Muscle of leg (tissue), 11 donors: ENCODE measurements around the gene TBX18. TPM values are rescaled to one million over a fixed set of nuclear protein-coding genes. Genes with fewer than 3 reads are reported as not detected.

Experiments
- DNase-seq: peaks from one replicate; pipeline ENCODE4 v3.0.0; 2013
- H3K27ac ChIP-seq: one replicate; pipeline ENCODE4 v1.5.1; 2013; ENCODE audit warnings: mild to moderate bottlenecking, low read length, control low read depth
- H3K27me3 ChIP-seq: one replicate; pipeline ENCODE4 v1.6.1; 2013; ENCODE audit warnings: low read length; ENCODE audit not compliant: control insufficient read depth, insufficient read depth
- H3K36me3 ChIP-seq: one replicate; pipeline ENCODE4 v1.6.1; 2013; ENCODE audit warnings: low read length; ENCODE audit not compliant: control insufficient read depth, insufficient read depth
- H3K4me1 ChIP-seq: one replicate; pipeline ENCODE4 v1.6.1; 2013; ENCODE audit warnings: low read length; ENCODE audit not compliant: control insufficient read depth, insufficient read depth
- H3K4me3 ChIP-seq: one replicate; pipeline ENCODE4 v1.5.1; 2013; ENCODE audit warnings: low read length, control low read depth
- H3K9me3 ChIP-seq: replicated peaks from 2 replicates; pipeline ENCODE4 v1.6.1; 2013; ENCODE audit warnings: low read depth, low read length; ENCODE audit not compliant: control insufficient read depth
- WGBS: methylation state at CpG from one replicate; pipeline ENCODE4 v1.1.5; 2013; ENCODE audit warnings: missing lambda C conversion rate; ENCODE audit not compliant: insufficient coverage; 5-methylcytosine and 5-hydroxymethylcytosine counted together
- polyA plus RNA-seq, 8 donors: library from polyadenylated mRNA; unstranded; fragments of 120-200 nt; gene quantifications; one replicate each; pipeline versions ENCODE4 v1.2.1 to v1.2.3, GENCODE V29; 2013; ENCODE audit warnings: inconsistent platforms in 1 of 8, low replicate concordance in 1 of 8; ENCODE audit not compliant: insufficient read length in 8 of 8, insufficient read depth in 1 of 8
- total RNA-seq: library from RNA; stranded (reverse); fragments of 120-200 nt; gene quantifications from one replicate; pipeline ENCODE4 v1.2.4, GENCODE V29; 2013

The TBX18 gene
- total and polyA plus RNA-seq, 9 donors, result 11.5 to 30.4 (median 19.0) TPM

- peak; percentile 68 for DNase-seq
- peak overlapping the region; percentile 94 for H3K27ac ChIP-seq
Measured at GRCh38 chr6:84767526-84768201, 3.3 kb upstream of the TBX18 start.

GRCh38 chr6:84766799-84767525, 2.6 kb upstream of the TBX18 start:
- H3K9me3 ChIP-seq, result no peaks in the 10 kb centered on the region
- no peaks in the 10 kb centered on the region for H3K36me3 ChIP-seq
- peaks cover 76% of the 10 kb centered on the region for H3K27me3 ChIP-seq
- WGBS, result 61% methylated on average over 37 of the region's 38 CpGs
- DNase-seq, result no peak
- H3K4me1 ChIP-seq, result peaks cover 18% of the 10 kb centered on the region
- peak overlapping the region; percentile 94 for H3K27ac ChIP-seq
- H3K4me3 ChIP-seq, result no peak overlapping the region

More at GRCh38 chr6:84767526-84768201, 3.3 kb upstream of the TBX18 start:
- H3K36me3 ChIP-seq, result no peaks in the 10 kb centered on the region
- H3K4me1 ChIP-seq, result peaks cover 18% of the 10 kb centered on the region
- H3K4me3 ChIP-seq, result no peak overlapping the region
- H3K9me3 ChIP-seq, result no peaks in the 10 kb centered on the region
- H3K27me3 ChIP-seq, result peaks cover 76% of the 10 kb centered on the region
- 47% methylated on average over 9 of the region's 14 CpGs for WGBS

- H3K36me3 ChIP-seq, result no peaks in the 10 kb centered on the region
- no peaks in the 10 kb centered on the region for H3K9me3 ChIP-seq
- peaks cover 18% of the 10 kb centered on the region for H3K4me1 ChIP-seq
- WGBS, result 16% methylated on average over 30 of the region's 32 CpGs
- H3K27ac ChIP-seq, result peak overlapping the region; percentile 94
- no peak overlapping the region for H3K4me3 ChIP-seq
- DNase-seq, result peak; percentile 88
- peaks cover 71% of the 10 kb centered on the region for H3K27me3 ChIP-seq
Measured at GRCh38 chr6:84766118-84766798, 1.9 kb upstream of the TBX18 start.

GRCh38 chr6:84763886-84764331, 489 bp downstream of the TBX18 start:
- Histone ChIP-seq H3K36me3 (no peaks in the 10 kb centered on the region), H3K4me1 (peaks cover 18% of the 10 kb centered on the region), H3K9me3 (no peaks in the 10 kb centered on the region), H3K4me3 (peak overlapping the region; percentile 60), H3K27ac (peak overlapping the region; percentile 95), H3K27me3 (peaks cover 69% of the 10 kb centered on the region)
- 0% methylated on average over 56 of the region's 57 CpGs for WGBS
- no peak for DNase-seq

- no peaks in the 10 kb centered on the region for H3K9me3 ChIP-seq
- no peaks in the 10 kb centered on the region for H3K36me3 ChIP-seq
- H3K27me3 ChIP-seq, result peaks cover 62% of the 10 kb centered on the region
- H3K4me1 ChIP-seq, result peaks cover 15% of the 10 kb centered on the region
- WGBS, result under 1% methylated on average over 70 of the region's 74 CpGs
- peak overlapping the region; percentile 60 for H3K4me3 ChIP-seq
- peak; percentile 81 for DNase-seq
- H3K27ac ChIP-seq, result peak overlapping the region; percentile 95
Measured at GRCh38 chr6:84763003-84763885, 1.2 kb downstream of the TBX18 start.

- 2% methylated on average over 37 of the region's 40 CpGs for WGBS
- peak; percentile 80 for DNase-seq
Measured at GRCh38 chr6:84762220-84763002, 2.0 kb downstream of the TBX18 start.

GRCh38 chr6:84758486-84758885, 5.9 kb downstream of the TBX18 start:
- H3K4me3 ChIP-seq, result no peak overlapping the region
- no peaks in the 10 kb centered on the region for H3K9me3 ChIP-seq
- DNase-seq, result no peak
- peaks cover 27% of the 10 kb centered on the region for H3K27me3 ChIP-seq
- H3K36me3 ChIP-seq, result no peaks in the 10 kb centered on the region
- peaks cover 5% of the 10 kb centered on the region for H3K4me1 ChIP-seq
- no peak overlapping the region for H3K27ac ChIP-seq

More at GRCh38 chr6:84762220-84763002, 2.0 kb downstream of the TBX18 start:
- Histone ChIP-seq H3K9me3 (no peaks in the 10 kb centered on the region), H3K4me1 (peaks cover 14% of the 10 kb centered on the region), H3K4me3 (peak overlapping the region; percentile 60), H3K27me3 (peaks cover 59% of the 10 kb centered on the region), H3K27ac (peak overlapping the region; percentile 95), H3K36me3 (no peaks in the 10 kb centered on the region)

GRCh38 chr6:84756877-84757276, 7.5 kb downstream of the TBX18 start:
- 60% methylated on average over 3 of the region's 6 CpGs for WGBS
- Histone ChIP-seq H3K4me3 (no peak overlapping the region), H3K27me3 (peaks cover 14% of the 10 kb centered on the region), H3K36me3 (peaks cover 3% of the 10 kb centered on the region), H3K4me1 (no peaks in the 10 kb centered on the region), H3K27ac (no peak overlapping the region), H3K9me3 (no peaks in the 10 kb centered on the region)
- DNase-seq, result no peak

GRCh38 chr6:84756466-84756865, 7.9 kb downstream of the TBX18 start:
- Histone ChIP-seq H3K27ac (no peak overlapping the region), H3K4me1 (no peaks in the 10 kb centered on the region), H3K4me3 (no peak overlapping the region), H3K27me3 (peaks cover 14% of the 10 kb centered on the region), H3K36me3 (peaks cover 3% of the 10 kb centered on the region), H3K9me3 (no peaks in the 10 kb centered on the region)
- WGBS, result 74% methylated on average over 6 of the region's 7 CpGs
- no peak for DNase-seq
